Amygdala (tissue), 56 donors: ENCODE data around the gene CENPB.
"Not testable (repeated sequence)": the region's sequence is repeated elsewhere in the genome, so short reads cannot be mapped to it uniquely, and the experiment has no call there.

ENCODE experiments used
- DNase-seq, 56 donors: peaks; one replicate each; lab custom pipeline; 2025; lab: John Stamatoyannopoulos, UW

CENPB gene, protein sequence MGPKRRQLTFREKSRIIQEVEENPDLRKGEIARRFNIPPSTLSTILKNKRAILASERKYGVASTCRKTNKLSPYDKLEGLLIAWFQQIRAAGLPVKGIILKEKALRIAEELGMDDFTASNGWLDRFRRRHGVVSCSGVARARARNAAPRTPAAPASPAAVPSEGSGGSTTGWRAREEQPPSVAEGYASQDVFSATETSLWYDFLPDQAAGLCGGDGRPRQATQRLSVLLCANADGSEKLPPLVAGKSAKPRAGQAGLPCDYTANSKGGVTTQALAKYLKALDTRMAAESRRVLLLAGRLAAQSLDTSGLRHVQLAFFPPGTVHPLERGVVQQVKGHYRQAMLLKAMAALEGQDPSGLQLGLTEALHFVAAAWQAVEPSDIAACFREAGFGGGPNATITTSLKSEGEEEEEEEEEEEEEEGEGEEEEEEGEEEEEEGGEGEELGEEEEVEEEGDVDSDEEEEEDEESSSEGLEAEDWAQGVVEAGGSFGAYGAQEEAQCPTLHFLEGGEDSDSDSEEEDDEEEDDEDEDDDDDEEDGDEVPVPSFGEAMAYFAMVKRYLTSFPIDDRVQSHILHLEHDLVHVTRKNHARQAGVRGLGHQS

GRCh38 chr20:3786665-3787323, at the start of gene CENPB:
Gene CENPB (minus strand): TSS chr20:3786740. CDS start chr20:3786483, 257 bp downstream.
- peak in 54 of 56 donors; percentile 25 to 93 (median 72) for DNase-seq

DNA sequence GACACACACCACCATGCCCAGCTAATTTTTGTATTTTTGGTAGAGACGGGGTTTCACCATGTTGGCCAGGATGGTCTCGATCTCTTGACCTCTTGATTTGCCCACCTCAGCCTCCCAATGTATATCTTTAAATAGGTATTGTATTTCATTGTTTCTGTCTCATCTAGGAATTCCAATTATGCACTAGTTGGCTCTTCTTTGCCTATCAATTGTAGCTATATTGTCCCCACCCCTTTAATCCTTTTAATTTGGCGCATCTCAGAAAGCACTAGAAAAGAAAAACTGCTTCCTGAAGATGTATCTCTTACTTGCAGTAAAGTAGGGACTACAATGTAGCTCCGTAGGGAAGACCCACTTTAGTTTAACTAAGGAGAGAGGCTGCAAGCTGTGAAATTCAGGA, 49.6 kb upstream of the CENPB start:
- no peak for DNase-seq

DNA sequence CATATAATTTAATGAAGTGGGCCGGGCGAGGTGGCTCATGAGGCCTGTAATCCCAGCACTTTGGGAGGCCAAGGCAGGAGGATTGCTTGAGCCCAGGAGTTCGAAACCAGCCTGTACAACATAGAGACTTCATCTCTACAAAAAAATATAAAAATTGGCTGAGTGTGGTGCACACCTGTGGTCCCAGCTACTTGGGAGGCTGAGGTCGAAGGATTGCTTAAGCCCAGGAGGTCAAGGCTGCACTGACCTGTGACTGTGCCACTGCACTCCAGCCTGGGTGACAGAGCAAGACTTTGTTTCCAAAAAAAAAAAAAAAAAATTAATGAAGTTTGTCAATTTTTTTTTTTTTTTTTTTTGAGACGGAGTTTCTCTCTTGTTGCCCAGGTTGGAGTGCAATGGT, 43.4 kb upstream of the CENPB start:
- DNase-seq = not testable (repeated sequence)

DNA sequence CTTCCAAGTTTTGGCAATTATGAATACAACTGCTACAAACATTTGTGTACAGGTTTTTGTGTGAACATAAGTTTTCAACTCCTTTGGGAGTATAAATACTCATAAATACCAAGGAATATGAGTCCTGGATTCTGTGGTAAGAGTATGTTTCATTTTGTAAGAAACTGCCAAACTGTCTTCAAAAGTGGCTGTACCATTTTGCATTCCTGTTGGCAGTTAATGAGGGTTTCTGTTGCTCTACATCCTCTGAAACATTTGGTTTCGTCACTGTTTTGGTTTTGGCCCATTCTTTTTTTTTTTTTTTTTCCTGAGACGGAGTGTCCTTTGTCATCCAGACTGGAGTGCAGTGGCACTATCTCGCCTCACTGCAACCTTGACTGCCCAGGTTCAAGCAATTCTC, 42.3 kb upstream of the CENPB start:
- DNase-seq = no peak

- no peak for DNase-seq
Measured at GRCh38 chr20:3826420-3826819, 39.9 kb upstream of the CENPB start.

DNA sequence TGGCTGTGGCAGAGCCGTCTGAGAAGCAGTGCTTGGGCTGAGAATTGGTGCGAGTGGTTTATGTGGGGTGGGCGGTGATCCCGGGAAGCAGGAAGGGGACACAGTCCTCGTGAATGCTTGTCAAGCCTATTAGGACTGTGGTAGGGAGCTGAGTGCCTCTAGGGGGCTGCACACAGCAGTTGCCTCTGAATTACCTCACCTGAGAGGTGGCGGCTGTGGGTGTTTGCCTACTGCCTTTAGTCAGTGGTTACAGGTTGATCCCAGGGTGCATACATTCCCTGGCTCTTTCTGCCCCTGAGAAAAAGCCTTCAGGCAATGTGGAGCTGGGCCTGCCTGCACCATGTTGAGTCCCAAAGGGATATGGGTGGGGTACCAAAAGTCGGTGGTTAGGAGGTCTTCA, 39.0 kb upstream of the CENPB start:
- no peak for DNase-seq

GRCh38 chr20:3823881-3824280, 37.3 kb upstream of the CENPB start:
- DNase-seq = no peak

DNA sequence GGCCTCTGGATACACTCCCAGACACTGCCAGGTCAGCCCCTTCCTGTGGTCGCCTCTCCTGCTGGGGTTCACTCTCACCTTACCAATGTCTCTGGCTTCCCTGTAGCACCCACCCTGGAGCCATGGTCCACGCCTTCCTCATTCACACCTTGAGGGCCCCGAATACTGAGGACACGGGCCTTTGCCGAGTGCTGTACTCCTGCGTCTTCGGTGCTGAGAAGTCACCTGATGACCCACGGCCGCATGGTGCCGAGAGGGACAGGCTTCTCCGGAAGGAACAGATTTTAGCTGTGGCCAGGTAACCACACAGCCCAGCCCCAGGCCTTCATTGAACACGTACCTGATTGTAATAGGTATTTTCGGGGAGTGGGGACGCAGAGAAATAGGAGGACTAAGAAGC, 35.5 kb upstream of the CENPB start:
- no peak for DNase-seq

GRCh38 chr20:3820901-3821727, 34.6 kb upstream of the CENPB start:
- DNase-seq = no peak

DNA sequence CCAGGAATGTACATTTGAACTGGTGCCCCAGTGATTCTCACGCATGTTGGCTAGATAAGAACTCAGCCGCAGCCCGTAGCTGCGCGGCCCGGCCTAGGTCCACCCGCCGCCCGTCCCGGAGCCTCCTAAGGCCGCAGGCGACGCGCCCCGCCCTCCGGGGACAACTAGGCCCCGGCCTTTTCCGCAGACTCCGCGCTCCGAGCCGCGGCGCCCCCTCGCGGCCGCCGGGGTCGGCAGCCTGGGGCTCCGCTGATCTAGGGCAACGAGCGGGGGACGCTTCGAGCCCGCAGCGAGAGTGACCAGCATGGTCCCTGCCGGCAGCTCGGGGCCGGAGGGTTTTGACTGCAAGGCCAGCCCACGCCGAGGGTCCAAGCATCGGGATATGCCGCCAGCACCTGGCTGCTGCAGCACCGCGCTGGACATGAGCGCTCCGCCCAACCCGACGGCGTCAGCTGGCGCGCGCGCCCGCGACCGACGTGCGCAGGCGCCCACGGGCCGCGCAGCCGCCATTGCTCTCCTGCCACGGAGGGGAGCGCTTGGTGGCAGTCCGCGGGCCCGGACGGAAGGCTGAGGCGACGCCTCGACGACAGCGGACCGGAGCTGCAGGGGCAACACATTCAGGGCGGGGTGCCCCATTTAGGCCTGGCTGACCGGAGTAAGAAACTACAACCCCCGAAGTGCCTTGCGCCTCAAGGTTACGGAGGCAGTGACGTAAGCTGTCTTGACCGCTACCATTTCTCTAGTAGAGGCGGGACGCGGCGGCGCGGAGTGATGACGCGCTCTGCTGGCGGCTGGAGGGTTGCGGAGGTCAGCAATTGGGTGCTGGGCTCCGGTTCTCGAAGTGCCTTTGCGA, 33.7 kb upstream of the CENPB start, which contains the start of gene AP5S1:
AP5S1 (plus strand) TSS at position 500 of the 853 bp plus-strand sequence. CDS start 1,571 bp downstream, outside the sequence.
- peak; percentile 75 to 99 (median 94) for DNase-seq

DNA sequence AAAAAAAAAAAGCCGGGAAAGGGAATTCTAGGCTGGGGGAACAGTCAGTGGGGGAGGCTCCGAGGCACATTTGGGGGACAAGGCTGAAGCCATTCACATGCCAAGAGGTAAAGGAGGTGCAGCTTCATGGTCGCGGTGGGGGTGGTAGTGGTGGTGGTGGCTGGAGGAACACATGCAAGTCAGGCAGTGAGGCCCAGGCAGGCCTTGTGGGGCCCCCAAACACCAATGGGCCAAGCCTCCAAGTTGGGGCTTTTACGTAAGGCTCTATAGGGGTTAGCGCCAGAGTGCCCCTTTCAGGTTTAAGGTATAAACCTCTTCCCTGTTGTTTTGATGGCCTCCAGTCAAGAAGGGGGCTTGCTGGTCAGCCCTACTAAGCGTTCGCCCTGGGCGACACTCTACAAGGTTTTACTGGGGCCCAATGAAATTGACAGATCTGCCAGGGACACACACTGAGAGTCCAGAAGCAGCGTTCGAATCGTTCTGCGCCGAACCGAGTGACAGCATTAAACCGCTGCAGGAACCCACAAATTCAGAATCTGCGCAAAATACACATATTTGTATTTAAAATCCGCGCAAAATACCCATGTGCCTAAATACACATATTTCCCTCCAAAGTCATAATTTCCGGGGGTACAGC, 33.0 kb upstream of the CENPB start:
- no peak for DNase-seq

- peak in 23 of 56 donors; percentile 10 to 57 (median 29) for DNase-seq
Measured at GRCh38 chr20:3818155-3819151, 31.9 kb upstream of the CENPB start.

- no peak for DNase-seq
Measured at GRCh38 chr20:3815703-3816315, 29.3 kb upstream of the CENPB start.

DNA sequence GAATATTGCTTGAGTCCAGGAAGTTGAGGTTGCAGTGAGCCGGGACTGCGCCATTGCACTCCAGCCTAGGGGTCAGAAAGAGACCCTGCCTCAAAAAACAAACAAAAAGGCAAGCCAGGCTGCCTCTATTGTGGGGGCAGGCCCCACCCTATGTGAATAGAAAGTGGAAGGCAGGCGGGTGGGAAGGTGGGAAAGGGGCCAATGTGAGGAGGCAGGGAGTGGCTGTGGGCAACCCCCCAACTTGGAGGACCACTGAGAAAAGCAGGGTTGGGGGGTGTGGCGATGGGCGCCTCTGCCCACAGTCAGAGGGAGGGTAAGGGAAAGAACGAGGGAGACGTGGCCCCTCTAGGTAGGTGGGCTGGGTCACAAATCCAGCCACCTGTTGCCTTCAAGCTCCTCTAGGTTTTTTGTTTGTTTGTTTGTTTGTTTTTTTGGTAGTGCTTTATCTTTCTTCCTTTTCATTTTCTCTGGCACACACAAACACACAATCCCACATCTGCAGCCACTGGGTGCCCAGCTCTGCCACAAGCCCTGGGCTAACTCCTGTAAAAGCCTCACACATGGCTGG, 28.5 kb upstream of the CENPB start:
- no peak for DNase-seq

DNA sequence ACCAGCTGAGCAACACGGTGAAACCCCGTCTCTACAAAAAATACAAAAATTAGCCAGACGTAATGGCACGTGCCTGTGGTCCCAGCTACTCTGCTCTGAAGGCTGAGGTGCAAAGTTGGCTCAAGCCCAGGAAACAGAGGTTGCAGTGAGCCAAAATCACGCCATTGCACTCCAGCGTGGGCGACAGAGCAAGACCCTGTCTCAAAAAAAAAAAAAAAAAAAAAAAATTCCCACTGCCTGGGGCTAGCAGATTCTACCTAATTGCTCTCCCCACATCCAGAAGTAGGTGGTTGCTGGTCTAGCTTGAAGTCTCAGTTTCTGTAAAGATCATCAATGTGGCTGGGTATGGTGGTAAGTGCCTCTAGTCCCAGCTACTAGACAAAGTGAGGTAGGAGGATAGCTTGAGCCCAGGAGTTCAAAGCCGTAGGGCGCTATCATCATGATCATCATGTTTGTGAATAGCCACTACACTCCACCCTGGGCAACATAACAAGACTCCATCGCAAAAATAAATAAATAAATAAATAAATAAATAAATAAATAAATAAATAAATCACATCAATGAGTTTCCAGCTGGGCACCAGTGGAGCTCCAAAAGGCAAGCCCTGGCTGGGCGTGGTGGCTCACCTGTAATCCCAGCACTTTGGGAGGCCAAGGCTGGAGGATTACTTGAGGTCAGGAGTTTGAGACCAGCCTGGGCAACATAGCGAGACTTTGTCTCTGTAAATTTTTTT, 27.5 kb upstream of the CENPB start:
- no peak for DNase-seq
